ENCODE measurements around the gene ARHGEF6. TPM values are rescaled to one million over a fixed set of nuclear protein-coding genes. Genes with fewer than 3 reads are reported as not detected.

ARHGEF6 gene
- total RNA-seq, 1 donor from 2014 or later: 8.7 TPM

- no peak for DNase-seq (ENCODE audit: extremely low spot score, unreplicated experiment)
- no peak overlapping the region for H3K27ac Mint-ChIP-seq (ENCODE audit: unreplicated experiment)
- H3K4me3 Mint-ChIP-seq (ENCODE audit: unreplicated experiment): no peak overlapping the region
- no peaks in the 10 kb centered on the region for H3K9me3 Mint-ChIP-seq (ENCODE audit: unreplicated experiment)
- H3K4me1 Mint-ChIP-seq (ENCODE audit: unreplicated experiment): peaks cover 5% of the 10 kb centered on the region
- TF ChIP-seq CTCF (IDR thresholded peaks at IDR 0.05): no peak
- H3K27me3 Mint-ChIP-seq (ENCODE audit: unreplicated experiment): no peaks in the 10 kb centered on the region
- H3K36me3 Mint-ChIP-seq (ENCODE audit: unreplicated experiment): no peaks in the 10 kb centered on the region
Observed at GRCh38 chrX:136689436-136689835, 91.3 kb downstream of the ARHGEF6 start.

GRCh38 chrX:136687457-136687856, 93.3 kb downstream of the ARHGEF6 start:
- H3K4me3 Mint-ChIP-seq (ENCODE audit: unreplicated experiment): no peak overlapping the region
- DNase-seq (ENCODE audit: extremely low spot score, unreplicated experiment): no peak
- peaks cover 2% of the 10 kb centered on the region for H3K36me3 Mint-ChIP-seq (ENCODE audit: unreplicated experiment)
- H3K27me3 Mint-ChIP-seq (ENCODE audit: unreplicated experiment): no peaks in the 10 kb centered on the region
- H3K9me3 Mint-ChIP-seq (ENCODE audit: unreplicated experiment): no peaks in the 10 kb centered on the region
- TF ChIP-seq CTCF (IDR thresholded peaks at IDR 0.05): no peak
- H3K4me1 Mint-ChIP-seq (ENCODE audit: unreplicated experiment): peaks cover 5% of the 10 kb centered on the region
- no peak overlapping the region for H3K27ac Mint-ChIP-seq (ENCODE audit: unreplicated experiment)

GRCh38 chrX:136684120-136684519, 96.6 kb downstream of the ARHGEF6 start:
- no peak overlapping the region for H3K27ac Mint-ChIP-seq (ENCODE audit: unreplicated experiment)
- H3K9me3 Mint-ChIP-seq (ENCODE audit: unreplicated experiment): no peaks in the 10 kb centered on the region
- TF ChIP-seq CTCF (IDR thresholded peaks at IDR 0.05): no peak
- H3K4me3 Mint-ChIP-seq (ENCODE audit: unreplicated experiment): no peak overlapping the region
- DNase-seq (ENCODE audit: extremely low spot score, unreplicated experiment): no peak
- peaks cover 2% of the 10 kb centered on the region for H3K36me3 Mint-ChIP-seq (ENCODE audit: unreplicated experiment)
- H3K27me3 Mint-ChIP-seq (ENCODE audit: unreplicated experiment): no peaks in the 10 kb centered on the region
- no peaks in the 10 kb centered on the region for H3K4me1 Mint-ChIP-seq (ENCODE audit: unreplicated experiment)

- H3K9me3 Mint-ChIP-seq (ENCODE audit: unreplicated experiment): no peaks in the 10 kb centered on the region
Observed at GRCh38 chrX:136679531-136679930, 101.2 kb downstream of the ARHGEF6 start.

More at GRCh38 chrX:136679531-136679930, 101.2 kb downstream of the ARHGEF6 start:
- no peaks in the 10 kb centered on the region for H3K4me1 Mint-ChIP-seq (ENCODE audit: unreplicated experiment)
- no peak overlapping the region for H3K4me3 Mint-ChIP-seq (ENCODE audit: unreplicated experiment)
- no peak for DNase-seq (ENCODE audit: extremely low spot score, unreplicated experiment)
- peaks cover 2% of the 10 kb centered on the region for H3K36me3 Mint-ChIP-seq (ENCODE audit: unreplicated experiment)
- no peak overlapping the region for H3K27ac Mint-ChIP-seq (ENCODE audit: unreplicated experiment)
- TF ChIP-seq CTCF (IDR thresholded peaks at IDR 0.05): no peak
- H3K27me3 Mint-ChIP-seq (ENCODE audit: unreplicated experiment): no peaks in the 10 kb centered on the region
